Subcutaneous preadipocyte (primary cell): Measurements from ENCODE around the gene HTATSF1. TPM values are rescaled to one million over a fixed set of nuclear protein-coding genes. Genes with fewer than 3 reads are reported as not detected.

Experiments
- small RNA-seq: library from RNA; depleted of rRNA; stranded (forward); fragments of <200 nt; gene quantifications from one replicate; pipeline ENCODE3, GENCODE V24; 2012
- total RNA-seq: library from RNA; depleted of rRNA; stranded (reverse); fragments of >200 nt; gene quantifications from 2 replicates; pipeline ENCODE4 v1.2.3, GENCODE V29; 2012

HTATSF1 gene
- 23.9 and 25.8 TPM in 2 replicates for total RNA-seq

GRCh38 chrX:136497556-136498052 lies at the start of gene HTATSF1:
TSS of gene HTATSF1 (plus strand) at chrX:136497592. CDS start at chrX:136497685, 93 bp downstream.

GRCh38 chrX:136487647-136488046 lies 9.7 kb upstream of the HTATSF1 start, which contains the start of gene BRS3:
TSS of gene BRS3 (plus strand) at chrX:136487947. CDS start at chrX:136488115, 168 bp downstream.

GRCh38 chrX:136531951-136532350 lies 34.6 kb downstream of the HTATSF1 start, which contains the start of gene VGLL1:
TSS of gene VGLL1 (plus strand) at chrX:136532215. CDS start at chrX:136536021, 3,806 bp downstream.

Small RNA genes within 50 kb of the gene (small RNA-seq; reads per million reads assigned to genes)
- 0.16 reads per million for gene MIR934

Other genes starting within 250 kb of the HTATSF1 start
- gene MAP7D3, start 246.2 kb upstream of the HTATSF1 start, total RNA-seq: 26.8 and 27.2 TPM in 2 replicates
- gene ADGRG4, start 196.6 kb upstream of the HTATSF1 start, total RNA-seq: not detected in 2 replicates
- not detected in 2 replicates for gene BRS3, start 9.6 kb upstream of the HTATSF1 start, total RNA-seq
- gene VGLL1, start 34.6 kb downstream of the HTATSF1 start, total RNA-seq: not detected in 2 replicates
- gene CD40LG, start 150.6 kb downstream of the HTATSF1 start, total RNA-seq: not detected in 2 replicates